GM18526 (cell line): ENCODE measurements around the gene ZNF605.

Source experiments
- POLR2A ChIP-seq: IDR thresholded peaks from 3 replicates; pipeline ENCODE4 v1.6.1; 2011; ENCODE audit not compliant: insufficient read length; ENCODE audit errors: extremely low read depth

Gene ZNF605

GRCh38 chr12:132872975-132873421 is 83.1 kb downstream of the ZNF605 start:
- TF ChIP-seq POLR2A = no peak

GRCh38 chr12:132872073-132872855 is 83.8 kb downstream of the ZNF605 start:
- TF ChIP-seq POLR2A = no peak

GRCh38 chr12:132869551-132869950 is 86.6 kb downstream of the ZNF605 start:
- no peak for TF ChIP-seq POLR2A
